A549 (cell line): Measurements from ENCODE around the gene LMF2.

Experiments used
- CTCF ChIP-seq: fragments of >200 bp; sonication (Bioruptor Twin); formaldehyde crosslinking; IDR thresholded peaks from 3 replicates; pipeline ENCODE4 v1.5.1; 2016
- EP300 ChIP-seq, 2 experiments: fragments of >200 bp; sonication (Bioruptor Twin); formaldehyde crosslinking; IDR thresholded peaks; 2 replicates in 1 of 2; 3 replicates in 1 of 2; pipeline ENCODE4 v1.6.1; 2016 to 2017
- JUN ChIP-seq, 2 experiments: fragments of >200 bp; sonication (Bioruptor Twin); formaldehyde crosslinking; IDR thresholded peaks; 2 replicates in 1 of 2; 3 replicates in 1 of 2; pipeline ENCODE4 v1.6.1; 2016 to 2017
- KDM5A ChIP-seq: fragments of 200-600 bp; sonication (generic); IDR thresholded peaks from 2 replicates; pipeline ENCODE4 v1.6.1; 2016; ENCODE audit warnings: antibody characterized with exemption, mild to moderate bottlenecking
- RCOR1 ChIP-seq: fragments of 150-350 bp; IDR thresholded peaks from 2 replicates; pipeline ENCODE4 v1.6.1; 2014; ENCODE audit warnings: antibody characterized with exemption, low read length, low read depth
- REST ChIP-seq: fragments of 200-600 bp; sonication (generic); IDR thresholded peaks from 2 replicates; pipeline ENCODE4 v1.6.1; 2016; ENCODE audit warnings: antibody characterized with exemption, mild to moderate bottlenecking, moderate library complexity

DNA sequence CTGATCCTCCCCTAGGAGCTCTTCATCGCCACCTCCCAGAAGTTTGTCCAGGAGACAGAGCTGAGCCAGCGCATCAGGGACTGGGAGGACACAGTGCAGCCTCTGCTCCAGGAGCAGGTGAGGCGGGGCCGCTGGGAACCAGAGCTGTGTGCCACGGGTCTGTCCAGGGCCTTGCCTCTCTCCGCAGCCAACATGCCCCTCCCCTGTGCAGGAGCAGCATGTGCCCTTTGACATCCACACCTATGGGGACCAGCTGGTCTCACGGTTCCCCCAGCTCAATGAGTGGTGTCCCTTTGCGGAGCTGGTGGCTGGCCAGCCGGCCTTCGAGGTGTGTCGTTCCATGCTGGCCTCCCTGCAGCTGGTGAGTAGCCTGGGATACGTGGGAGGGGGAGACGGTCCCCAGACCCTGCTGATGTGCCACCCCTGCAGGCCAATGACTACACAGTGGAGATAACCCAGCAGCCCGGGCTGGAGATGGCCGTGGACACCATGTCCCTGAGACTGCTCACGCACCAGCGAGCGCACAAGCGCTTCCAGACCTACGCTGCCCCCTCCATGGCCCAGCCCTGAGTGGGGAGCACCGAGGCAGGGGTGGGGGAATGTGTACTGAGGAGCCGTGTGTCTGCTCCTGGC is 15.4 kb upstream of the LMF2 start:
- TF ChIP-seq CTCF, result no peak
- TF ChIP-seq RCOR1, result no peak
- no peak for TF ChIP-seq KDM5A
- no peak for TF ChIP-seq JUN (IDR thresholded peaks at IDR 0.05)
- TF ChIP-seq REST, result no peak
- TF ChIP-seq EP300 (IDR thresholded peaks at IDR 0.05), result no peak
